Ishikawa (cell line): ENCODE measurements around the gene C1orf52.

ENCODE experiments used
- MAX ChIP-seq: IDR thresholded peaks from 2 replicates; pipeline ENCODE4 v1.6.1; 2012
- YY1 ChIP-seq: IDR thresholded peaks from 2 replicates; pipeline ENCODE4 v1.6.1; 2012; ENCODE audit warnings: low read depth

- TF ChIP-seq MAX = no peak
- TF ChIP-seq YY1 = no peak
These were observed 19.4 kb upstream of the C1orf52 start for GRCh38 chr1:85278853-85279314.
